ENCODE results near the gene OTP.

The OTP gene

GRCh38 chr5:77640589-77641396, 2.3 kb upstream of the OTP start:
- DNase-seq (ENCODE audit: low read depth) = no peak

GRCh38 chr5:77638763-77639671, 504 bp upstream of the OTP start:
- DNase-seq (ENCODE audit: low read depth) = no peak

- no peak for DNase-seq (ENCODE audit: low read depth)
These were observed 1.1 kb downstream of the OTP start for GRCh38 chr5:77637170-77637997.

- DNase-seq (ENCODE audit: low read depth) = no peak
These were observed 1.8 kb downstream of the OTP start for GRCh38 chr5:77636641-77637169.

- no peak for DNase-seq (ENCODE audit: low read depth)
These were observed 2.4 kb downstream of the OTP start for GRCh38 chr5:77635917-77636640.

GRCh38 chr5:77635067-77635916, 3.2 kb downstream of the OTP start:
- DNase-seq (ENCODE audit: low read depth) = no peak

GRCh38 chr5:77633709-77634108, 4.8 kb downstream of the OTP start:
- no peak for DNase-seq (ENCODE audit: low read depth)

GRCh38 chr5:77633207-77633675, 5.3 kb downstream of the OTP start:
- DNase-seq (ENCODE audit: low read depth) = no peak

- DNase-seq (ENCODE audit: low read depth) = no peak
These were observed 5.8 kb downstream of the OTP start for GRCh38 chr5:77632526-77633206.

GRCh38 chr5:77630114-77630680, 8.3 kb downstream of the OTP start:
- DNase-seq (ENCODE audit: low read depth) = no peak

- DNase-seq (ENCODE audit: low read depth) = no peak
These were observed 8.9 kb downstream of the OTP start for GRCh38 chr5:77629509-77630113.

- DNase-seq (ENCODE audit: low read depth) = no peak
These were observed 9.5 kb downstream of the OTP start for GRCh38 chr5:77628840-77629508.

GRCh38 chr5:77627869-77628674, 10.4 kb downstream of the OTP start:
- DNase-seq (ENCODE audit: low read depth) = no peak

- DNase-seq (ENCODE audit: low read depth) = no peak
These were observed 15.2 kb downstream of the OTP start for GRCh38 chr5:77623203-77623740.

GRCh38 chr5:77621440-77621839, 17.1 kb downstream of the OTP start:
- no peak for DNase-seq (ENCODE audit: low read depth)

GRCh38 chr5:77620405-77620804, 18.1 kb downstream of the OTP start:
- DNase-seq (ENCODE audit: low read depth) = no peak

GRCh38 chr5:77616920-77617319, 21.6 kb downstream of the OTP start:
- no peak for DNase-seq (ENCODE audit: low read depth)

Data from stimulated activated CD8-positive, alpha-beta memory T cell treated with anti-CD3 and anti-CD28 coated beads, Interleukin-15, amount 100 ng/mL, for 1 hour (primary cell).